ENCODE data around the gene C1orf159.

C1orf159 gene

DNA sequence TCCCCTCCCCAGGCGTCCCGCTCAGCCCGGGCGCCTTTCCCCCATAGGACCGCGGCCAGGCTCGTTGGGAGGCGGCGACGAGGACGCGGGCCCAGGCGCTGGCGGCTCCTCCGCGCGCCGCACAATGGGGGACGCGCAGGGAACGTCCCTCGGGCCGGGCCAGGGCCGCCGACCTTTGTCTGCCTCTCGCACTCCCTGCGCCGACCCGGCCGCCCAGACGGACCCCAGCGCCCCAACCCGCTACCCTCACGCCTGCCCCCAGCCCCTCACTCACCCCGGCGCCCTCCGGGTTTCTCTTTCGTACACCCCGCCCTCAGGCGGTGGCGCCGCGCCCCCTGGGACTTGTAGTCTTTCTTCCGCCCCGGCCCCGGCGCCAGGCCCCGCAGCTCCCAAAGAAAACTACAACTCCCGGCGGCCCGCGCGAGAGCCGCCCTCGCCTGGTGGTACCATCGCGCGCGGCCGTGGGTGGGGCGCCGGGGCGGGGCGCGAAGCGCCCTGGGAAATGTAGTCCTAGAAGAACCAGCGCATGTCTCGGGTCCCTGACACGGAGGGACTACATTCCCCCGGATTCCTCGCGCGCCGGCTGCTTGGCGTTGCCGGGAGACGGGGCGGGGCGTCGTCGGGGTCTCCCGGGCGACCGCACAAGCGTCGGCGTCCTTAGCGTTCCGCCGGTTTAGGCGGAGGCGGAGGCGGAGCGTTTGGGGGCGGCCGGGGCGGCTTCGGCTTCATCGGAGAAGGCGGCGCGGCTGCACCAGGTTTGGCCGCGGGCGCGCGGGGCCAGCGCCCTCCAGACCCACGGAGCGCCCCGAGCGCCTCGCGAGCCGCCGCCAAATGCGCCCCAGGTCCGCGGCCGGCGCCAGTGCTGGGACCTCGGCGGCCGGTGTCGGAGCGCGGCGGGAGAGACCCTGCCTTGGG, at the start of gene C1orf159:
Gene C1orf159 (minus strand): TSS at position 304 of the 915 bp plus-strand sequence. CDS start 24,546 bp downstream, outside the sequence.
- no peak for TF ChIP-seq CTCF (IDR thresholded peaks at IDR 0.05; ENCODE audit: poor library complexity, severe bottlenecking)
- Histone ChIP-seq H3K4me1 (ENCODE audit: insufficient read depth, poor library complexity, severe bottlenecking) (no peaks in the 10 kb centered on the region), H3K4me3 (ENCODE audit: severe bottlenecking) (peak within 1 kb of the TSS; percentile 70), H3K36me3 (ENCODE audit: low read depth) (peaks cover 10% of the 10 kb centered on the region), H3K9me3 (ENCODE audit: severe bottlenecking) (no peaks in the 10 kb centered on the region), H3K27ac (ENCODE audit: poor library complexity, severe bottlenecking) (peak within 1 kb of the TSS; percentile 23), H3K27me3 (ENCODE audit: insufficient read depth, poor library complexity, severe bottlenecking) (peaks cover 9% of the 10 kb centered on the region)
- DNase-seq (ENCODE audit: low spot score) (peak; percentile 98), ATAC-seq (ENCODE audit: low read depth) (peak; percentile 92)

- Histone ChIP-seq H3K4me1 (ENCODE audit: insufficient read depth, poor library complexity, severe bottlenecking) (peaks cover 10% of the 10 kb centered on the region), H3K9me3 (ENCODE audit: severe bottlenecking) (no peaks in the 10 kb centered on the region), H3K36me3 (ENCODE audit: low read depth) (peaks cover 9% of the 10 kb centered on the region; the same call in 1 of the 2 replicates), H3K4me3 (ENCODE audit: severe bottlenecking) (peak overlapping the region; percentile 74), H3K27ac (ENCODE audit: poor library complexity, severe bottlenecking) (peak overlapping the region; percentile 64), H3K27me3 (ENCODE audit: insufficient read depth, poor library complexity, severe bottlenecking) (no peaks in the 10 kb centered on the region)
- TF ChIP-seq CTCF (IDR thresholded peaks at IDR 0.05; ENCODE audit: poor library complexity, severe bottlenecking) = no peak
- DNase-seq (ENCODE audit: low spot score) = no peak
- ATAC-seq (ENCODE audit: low read depth) = no peak
These were observed 49.6 kb upstream of the C1orf159 start for GRCh38 chr1:1165485-1165884.

DNA sequence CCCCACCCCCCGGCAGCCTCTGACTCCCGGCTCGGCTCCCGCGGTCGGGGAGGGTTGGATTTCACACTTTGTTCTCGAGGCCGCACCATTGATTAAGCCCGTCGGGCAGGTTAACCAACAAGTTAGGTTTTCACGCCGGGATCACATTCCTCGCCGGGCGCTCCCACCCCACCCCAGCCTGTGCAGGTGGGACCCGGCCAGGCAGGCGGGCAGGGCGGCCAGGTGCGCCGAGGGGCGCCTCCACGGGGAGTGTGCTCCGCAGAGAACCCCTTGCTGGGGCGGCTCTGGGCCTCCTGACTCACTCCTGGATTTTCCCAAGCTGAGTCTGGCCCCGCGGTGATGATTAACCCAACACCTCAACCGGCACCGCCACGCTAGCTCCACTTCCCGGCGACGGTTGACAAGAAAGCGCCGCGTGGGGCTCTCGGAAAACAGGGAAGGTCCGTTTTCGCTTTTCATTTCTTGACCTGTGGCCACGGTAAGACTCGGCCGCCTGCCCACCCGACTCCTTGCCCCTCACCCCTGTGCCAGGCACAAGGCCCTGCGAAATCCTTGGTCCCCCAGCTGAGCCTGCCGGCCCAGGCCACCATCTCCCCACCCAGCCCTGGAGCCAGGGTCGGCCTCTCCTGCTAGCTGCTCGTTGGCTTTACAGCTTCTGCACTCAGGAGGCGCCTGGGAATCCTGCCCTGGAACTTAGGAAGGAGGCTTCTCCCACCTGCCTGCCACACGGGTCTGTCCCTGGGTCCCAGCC, 49.0 kb upstream of the C1orf159 start:
- Histone ChIP-seq H3K27ac (ENCODE audit: poor library complexity, severe bottlenecking) (peak overlapping the region; percentile 64), H3K27me3 (ENCODE audit: insufficient read depth, poor library complexity, severe bottlenecking) (no peaks in the 10 kb centered on the region), H3K9me3 (ENCODE audit: severe bottlenecking) (no peaks in the 10 kb centered on the region), H3K4me1 (ENCODE audit: insufficient read depth, poor library complexity, severe bottlenecking) (peaks cover 10% of the 10 kb centered on the region), H3K4me3 (ENCODE audit: severe bottlenecking) (peak overlapping the region; percentile 74), H3K36me3 (ENCODE audit: low read depth) (peaks cover 9% of the 10 kb centered on the region; the same call in 1 of the 2 replicates)
- no peak for TF ChIP-seq CTCF (IDR thresholded peaks at IDR 0.05; ENCODE audit: poor library complexity, severe bottlenecking)
- DNase-seq (ENCODE audit: low spot score) (no peak), ATAC-seq (ENCODE audit: low read depth) (peak; percentile 45)

DNA sequence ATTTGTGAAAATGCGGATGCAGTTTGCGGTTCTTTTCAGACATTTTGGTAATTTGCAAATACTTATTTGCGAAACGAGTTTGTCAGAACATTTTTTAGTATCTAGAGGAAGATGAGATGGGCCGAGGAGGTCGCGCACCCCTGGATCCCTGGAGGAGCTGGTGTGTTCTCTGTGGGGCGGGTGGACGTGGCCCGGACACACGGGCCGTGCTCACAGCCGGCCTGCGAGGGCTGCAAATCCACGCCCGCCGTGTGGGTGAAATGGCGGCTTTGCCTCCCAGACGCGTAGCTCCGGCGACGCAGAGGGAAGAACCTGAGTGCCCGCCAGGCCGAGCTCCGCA, 48.4 kb upstream of the C1orf159 start:
- H3K27ac ChIP-seq (ENCODE audit: poor library complexity, severe bottlenecking) = peak overlapping the region; percentile 64
- TF ChIP-seq CTCF (IDR thresholded peaks at IDR 0.05; ENCODE audit: poor library complexity, severe bottlenecking) = no peak

More for the DNA sequence above, 48.4 kb upstream of the C1orf159 start:
- H3K4me3 ChIP-seq (ENCODE audit: severe bottlenecking) = peak overlapping the region; percentile 74
- DNase-seq (ENCODE audit: low spot score) (no peak), ATAC-seq (ENCODE audit: low read depth) (no peak)
- no peaks in the 10 kb centered on the region for H3K27me3 ChIP-seq (ENCODE audit: insufficient read depth, poor library complexity, severe bottlenecking)
- H3K36me3 ChIP-seq (ENCODE audit: low read depth) = peaks cover 9% of the 10 kb centered on the region; the same call in 1 of the 2 replicates
- peaks cover 10% of the 10 kb centered on the region for H3K4me1 ChIP-seq (ENCODE audit: insufficient read depth, poor library complexity, severe bottlenecking)
- no peaks in the 10 kb centered on the region for H3K9me3 ChIP-seq (ENCODE audit: severe bottlenecking)
